AG10803 (cell line): ENCODE results near the gene NDUFAF2.

Source experiments
- DNase-seq: peaks from one replicate; pipeline ENCODE4 v3.0.0; 2010; ENCODE audit warnings: low read depth
- H3K4me3 ChIP-seq: 2 replicates; pipeline ENCODE4 v1.5.1; 2011; ENCODE audit warnings: mild to moderate bottlenecking, low read length, control low read depth
- CTCF ChIP-seq: conservative IDR thresholded peaks from 2 replicates; pipeline ENCODE4 v1.5.1; 2011; ENCODE audit warnings: mild to moderate bottlenecking, low read length, control low read depth, inconsistent platforms

NDUFAF2 gene

GRCh38 chr5:60944904-60945812 lies at the start of gene NDUFAF2, which contains the start of gene ERCC8:
TSS of gene NDUFAF2 (plus strand) at chr5:60945205. CDS start at chr5:60945256, 51 bp downstream.
TSS of gene ERCC8 (minus strand) at chr5:60945070. CDS start at chr5:60945008, 62 bp downstream.
- peak; percentile 88 for DNase-seq
- no peak for TF ChIP-seq CTCF
- peak within 1 kb of the TSS; percentile 72 for H3K4me3 ChIP-seq

GRCh38 chr5:60896991-60897390 lies 48.0 kb upstream of the NDUFAF2 start:
- TF ChIP-seq CTCF, result no peak
- H3K4me3 ChIP-seq, result no peak overlapping the region
- DNase-seq, result no peak

GRCh38 chr5:60903356-60903755 lies 41.6 kb upstream of the NDUFAF2 start:
- no peak overlapping the region for H3K4me3 ChIP-seq
- TF ChIP-seq CTCF, result no peak
- no peak for DNase-seq

GRCh38 chr5:60916646-60917045 lies 28.4 kb upstream of the NDUFAF2 start:
- no peak for DNase-seq
- no peak for TF ChIP-seq CTCF
- H3K4me3 ChIP-seq, result no peak overlapping the region

GRCh38 chr5:60918466-60918865 lies 26.5 kb upstream of the NDUFAF2 start:
- no peak overlapping the region for H3K4me3 ChIP-seq
- DNase-seq, result no peak
- TF ChIP-seq CTCF, result no peak

GRCh38 chr5:60927450-60927849 lies 17.6 kb upstream of the NDUFAF2 start:
- DNase-seq, result no peak
- H3K4me3 ChIP-seq, result no peak overlapping the region
- TF ChIP-seq CTCF, result no peak

- H3K4me3 ChIP-seq, result no peak overlapping the region
- DNase-seq, result no peak
- peak; percentile 28 for TF ChIP-seq CTCF
Measured at GRCh38 chr5:60929024-60929423, 16.0 kb upstream of the NDUFAF2 start.
